HepG2 (cell line): ENCODE results near the gene UBE2QL1. TPM values are rescaled to one million over a fixed set of nuclear protein-coding genes. Genes with fewer than 3 reads are reported as not detected.

Experiments
- ATAC-seq: fragments of 200-7000 bp; cut with Tn5 transposase; 3 replicates; pipeline ENCODE4 v1.9.1; 2020; ENCODE audit warnings: mild to moderate bottlenecking, moderate library complexity
- BruUV-seq: library from RNA; stranded (reverse); fragments of 400-500 nt; replicated peaks from 2 replicates; lab custom pipeline; 2021; lab: Mats Ljungman, UMichigan
- CTCF ChIA-PET: fragments of 300-600 bp; formaldehyde crosslinking; extraction: SDS; loops from one replicate; lab custom pipeline; 2021; ENCODE audit warnings: low total read pairs, inconsistent platforms, low intra/inter-chr PET ratio; lab: Yijun Ruan, JAX
- POLR2A ChIA-PET: fragments of 350-600 bp; sonication (Branson Sonifier 250); formaldehyde crosslinking; loops from one replicate; lab custom pipeline; 2020; ENCODE audit warnings: antibody characterized with exemption, inconsistent platforms; lab: Yijun Ruan, JAX
- DNase-seq: peaks from one replicate; pipeline ENCODE4 v3.0.0-alpha.2; 2015; ENCODE audit warnings: low spot score
- FAIRE-seq: peaks from 3 replicates; lab custom pipeline; 2011; peaks lifted over from hg19 to GRCh38; lab: Jason Lieb, UNC
- H2AFZ ChIP-seq: one replicate; pipeline ENCODE4 v1.6.1; 2011; ENCODE audit warnings: low read length, inconsistent platforms
- H3K27ac ChIP-seq: fragments of 300-600 bp; 3 replicates; pipeline ENCODE4 v1.8.0; 2011; ENCODE audit warnings: mixed run types, mild to moderate bottlenecking, mixed read lengths, low read length, inconsistent platforms; ENCODE audit not compliant: insufficient read depth; ENCODE audit errors: extremely low read length
- H3K27me3 ChIP-seq, 2 experiments: fragments of 200-600 bp in 1 of 2; 2 replicates in 1 of 2; 3 replicates in 1 of 2; pipeline versions ENCODE4 v1.6.0 to v1.8.0; 2011; ENCODE audit warnings: low read length in 2 of 2, mild to moderate bottlenecking in 2 of 2, moderate library complexity in 2 of 2, inconsistent platforms in 1 of 2; ENCODE audit not compliant: insufficient read depth in 2 of 2, control insufficient read depth in 1 of 2
- H3K36me3 ChIP-seq, 2 experiments: fragments of 200-600 bp in 1 of 2; replicated peaks in 1 of 2; 2 replicates in 1 of 2; 3 replicates in 1 of 2; pipeline versions ENCODE4 v1.5.1 to v1.8.0; 2011; ENCODE audit warnings: low read length in 2 of 2, inconsistent platforms in 1 of 2; ENCODE audit not compliant: insufficient read depth in 2 of 2, control insufficient read depth in 1 of 2
- H3K4me1 ChIP-seq: 2 replicates; pipeline ENCODE4 v1.5.1; 2012; ENCODE audit warnings: low read length, inconsistent platforms; ENCODE audit not compliant: insufficient read depth
- H3K4me2 ChIP-seq: 2 replicates; pipeline ENCODE4 v1.6.0; 2011; ENCODE audit warnings: low read depth, low read length, inconsistent platforms
- H3K4me3 ChIP-seq, 3 experiments: fragments of 200-600 bp in 1 of 3; sonication (generic), shearing (Covaris generic) in 1 of 3; replicated peaks in 1 of 3; 2 replicates each; pipeline ENCODE4 v1.5.1; 2011 to 2016; ENCODE audit warnings: low read length in 3 of 3, inconsistent platforms in 2 of 3, low read depth in 2 of 3, mild to moderate bottlenecking in 2 of 3, control low read depth in 1 of 3, mixed read lengths in 1 of 3; ENCODE audit not compliant: insufficient read depth in 1 of 3
- H3K79me2 ChIP-seq: one replicate; pipeline ENCODE4 v1.6.1; 2011; ENCODE audit warnings: low read length, inconsistent platforms; ENCODE audit not compliant: insufficient read depth
- H3K9ac ChIP-seq: 2 replicates; pipeline ENCODE4 v1.6.0; 2011; ENCODE audit warnings: mild to moderate bottlenecking, low read depth, low read length, inconsistent platforms; ENCODE audit not compliant: insufficient read depth
- H3K9me3 ChIP-seq: 2 replicates; pipeline ENCODE4 v1.5.1; 2012; ENCODE audit warnings: mild to moderate bottlenecking, low read length
- H4K20me1 ChIP-seq: 2 replicates; pipeline ENCODE4 v1.6.0; 2011; ENCODE audit warnings: inconsistent platforms, mild to moderate bottlenecking, low read length, moderate library complexity; ENCODE audit not compliant: insufficient read depth
- HNRNPUL1 ChIP-seq: fragments of 200-400 bp; formaldehyde crosslinking; IDR thresholded peaks from 2 replicates; pipeline ENCODE4 v1.6.1; 2017; ENCODE audit warnings: low read depth, mild to moderate bottlenecking, low read length, moderate library complexity
- NONO ChIP-seq, 2 experiments: fragments of 450-650 bp in 1 of 2; sonication (generic) in 1 of 2; formaldehyde crosslinking in 1 of 2; IDR thresholded peaks in 1 of 2; conservative IDR thresholded peaks in 1 of 2; 2 replicates each; pipeline versions ENCODE4 v1.6.1 to v1.8.0; 2017 to 2022; ENCODE audit warnings: mild to moderate bottlenecking in 1 of 2, missing genetic modification reagents in 1 of 2, moderate library complexity in 1 of 2
- THYN1 ChIP-seq: sonication (generic); formaldehyde crosslinking; IDR thresholded peaks from 2 replicates; pipeline ENCODE4 v1.8.1; 2023; ENCODE audit warnings: low read depth, mild to moderate bottlenecking, moderate library complexity, missing genetic modification reagents, borderline replicate concordance
- ZFP62 ChIP-seq: sonication (generic); formaldehyde crosslinking; IDR thresholded peaks from 2 replicates; pipeline ENCODE4 v1.4.0; 2020; ENCODE audit warnings: missing genetic modification reagents
- ZNF451 ChIP-seq: sonication (generic); formaldehyde crosslinking; IDR thresholded peaks from 2 replicates; pipeline ENCODE4 v1.5.0; 2020; ENCODE audit warnings: mild to moderate bottlenecking, missing genetic modification reagents
- ZNF557 ChIP-seq: sonication (generic); formaldehyde crosslinking; IDR thresholded peaks from 2 replicates; pipeline ENCODE4 v1.4.0; 2020; ENCODE audit warnings: missing genetic modification reagents
- WGBS: methylation state at CpG from one replicate; pipeline ENCODE4 v1.1.6; 2017; ENCODE audit warnings: low lambda C conversion rate; 5-methylcytosine and 5-hydroxymethylcytosine counted together
- in situ Hi-C: cut with HindIII; loops from 2 replicates; pipeline ENCODE4 v1.10.0; 2017; ENCODE audit warnings: low pct_unique_long_range_greater_than_20kb; ENCODE audit not compliant: extremely low pct_ligation_motif_present
- intact Hi-C: fragments of 100-400 bp; cut with micrococcal nuclease; formaldehyde crosslinking; loops from one replicate; pipeline ENCODE4 v1.10.0; 2022; ENCODE audit not compliant: unreplicated experiment
- polyA plus RNA-seq, 8 experiments: library from polyadenylated mRNA; depleted of rRNA in 3 of 8; stranded (reverse) in 7 of 8; unstranded in 1 of 8; fragments of >200 nt; fragmentation: Illumina TruSeq in 4 of 8; extraction: Trizol in 4 of 8; gene quantifications; 2 replicates each; pipeline versions ENCODE4 v1.2.1 to v1.2.3, GENCODE V29; 2011 to 2016; ENCODE audit warnings: low read depth in 4 of 8, missing spikeins in 1 of 8, mixed read lengths in 1 of 8; ENCODE audit not compliant: insufficient read depth in 1 of 8
- total RNA-seq, 5 experiments: library from RNA; depleted of rRNA; stranded (reverse); fragments of >200 nt; fragmentation: Illumina TruSeq; extraction: Trizol; gene quantifications; 2 replicates each; pipeline ENCODE4 v1.2.3, GENCODE V29; 2016; ENCODE audit warnings: low read depth in 1 of 5
- TF ChIP-seq, protein P1 (sequence below), 2 experiments: sonication (generic) in 1 of 2; formaldehyde crosslinking in 1 of 2; IDR thresholded peaks; 2 replicates each; pipeline versions ENCODE4 v1.4.0 to v1.6.1; 2016 to 2020; ENCODE audit warnings: borderline replicate concordance in 1 of 2, low read depth in 1 of 2, mild to moderate bottlenecking in 1 of 2, missing genetic modification reagents in 1 of 2
- TF ChIP-seq, protein P2 (sequence below), 2 experiments: sonication (generic) in 1 of 2; formaldehyde crosslinking in 1 of 2; IDR thresholded peaks; 2 replicates each; pipeline versions ENCODE4 v1.6.1 to v1.9.0; 2014 to 2022; ENCODE audit warnings: antibody characterized with exemption in 1 of 2, borderline replicate concordance in 1 of 2, inconsistent platforms in 1 of 2, low read depth in 1 of 2, missing genetic modification reagents in 1 of 2
- TF ChIP-seq, protein P3 (sequence below): sonication (generic); formaldehyde crosslinking; IDR thresholded peaks from 2 replicates; pipeline ENCODE4 v1.9.0; 2021; ENCODE audit warnings: missing genetic modification reagents, borderline replicate concordance
- TF ChIP-seq, protein P4 (sequence below): sonication (generic); formaldehyde crosslinking; IDR thresholded peaks from 2 replicates; pipeline ENCODE4 v1.8.1; 2023; ENCODE audit warnings: mild to moderate bottlenecking, missing genetic modification reagents, borderline replicate concordance

Gene UBE2QL1
- total and polyA plus RNA-seq, 2 of the 13 experiments (the other 11 are each of a cell fraction or from before 2014, with no cell fraction given), result not detected

DNA sequence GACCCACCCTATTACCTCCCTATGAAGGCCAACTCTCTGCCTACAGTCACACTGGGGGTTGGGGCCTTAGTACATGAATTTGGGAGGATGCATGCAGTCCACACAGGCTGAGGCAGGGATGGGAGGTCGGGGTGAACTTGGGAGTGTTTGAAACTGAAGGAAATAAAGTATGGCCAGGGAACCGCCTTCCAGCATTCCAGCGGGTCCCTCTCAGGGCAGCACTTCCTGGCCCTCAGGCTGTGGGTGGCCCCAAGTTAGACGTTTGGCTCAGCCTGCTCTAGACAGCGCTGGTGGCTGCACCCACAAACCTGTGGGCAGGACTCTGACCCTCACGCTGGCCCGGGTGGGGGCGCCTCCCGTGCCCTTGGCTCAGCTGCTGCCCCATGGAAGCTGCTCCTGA lies 74.3 kb downstream of the UBE2QL1 start:
- BruUV-seq, result no TSS peak
- Histone ChIP-seq H3K27me3 (peaks cover 3 to 9% of the 10 kb centered on the region in 2 experiments; a peak in 2 of 5 replicates), H2AFZ (no peak overlapping the region), H3K9ac (no peak overlapping the region), H3K36me3 (no peaks in the 10 kb centered on the region), H3K27ac (no peak overlapping the region), H3K9me3 (no peaks in the 10 kb centered on the region), H3K4me3 (no peak overlapping the region), H4K20me1 (no peaks in the 10 kb centered on the region), H3K4me2 (no peak overlapping the region), H3K4me1 (no peaks in the 10 kb centered on the region), H3K79me2 (no peaks in the 10 kb centered on the region)
- POLR2A ChIA-PET, result no interaction called here
- FAIRE-seq (no peak), DNase-seq (no peak), ATAC-seq (no peak)
- 17% methylated on average over 5 of the region's 9 CpGs for WGBS
- CTCF ChIA-PET, result no interaction called here
- in situ Hi-C loops (no loop called here), intact Hi-C loops (no loop called here)
- TF ChIP-seq, protein P1, sequence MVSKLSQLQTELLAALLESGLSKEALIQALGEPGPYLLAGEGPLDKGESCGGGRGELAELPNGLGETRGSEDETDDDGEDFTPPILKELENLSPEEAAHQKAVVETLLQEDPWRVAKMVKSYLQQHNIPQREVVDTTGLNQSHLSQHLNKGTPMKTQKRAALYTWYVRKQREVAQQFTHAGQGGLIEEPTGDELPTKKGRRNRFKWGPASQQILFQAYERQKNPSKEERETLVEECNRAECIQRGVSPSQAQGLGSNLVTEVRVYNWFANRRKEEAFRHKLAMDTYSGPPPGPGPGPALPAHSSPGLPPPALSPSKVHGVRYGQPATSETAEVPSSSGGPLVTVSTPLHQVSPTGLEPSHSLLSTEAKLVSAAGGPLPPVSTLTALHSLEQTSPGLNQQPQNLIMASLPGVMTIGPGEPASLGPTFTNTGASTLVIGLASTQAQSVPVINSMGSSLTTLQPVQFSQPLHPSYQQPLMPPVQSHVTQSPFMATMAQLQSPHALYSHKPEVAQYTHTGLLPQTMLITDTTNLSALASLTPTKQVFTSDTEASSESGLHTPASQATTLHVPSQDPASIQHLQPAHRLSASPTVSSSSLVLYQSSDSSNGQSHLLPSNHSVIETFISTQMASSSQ (IDR thresholded peaks at IDR 0.05; ENCODE audit: low read depth), result no peak
- TF ChIP-seq, protein P1 (CRISPR knock-in tag; IDR thresholded peaks at IDR 0.05; ENCODE audit: borderline replicate concordance), result no peak
- TF ChIP-seq, protein P2, sequence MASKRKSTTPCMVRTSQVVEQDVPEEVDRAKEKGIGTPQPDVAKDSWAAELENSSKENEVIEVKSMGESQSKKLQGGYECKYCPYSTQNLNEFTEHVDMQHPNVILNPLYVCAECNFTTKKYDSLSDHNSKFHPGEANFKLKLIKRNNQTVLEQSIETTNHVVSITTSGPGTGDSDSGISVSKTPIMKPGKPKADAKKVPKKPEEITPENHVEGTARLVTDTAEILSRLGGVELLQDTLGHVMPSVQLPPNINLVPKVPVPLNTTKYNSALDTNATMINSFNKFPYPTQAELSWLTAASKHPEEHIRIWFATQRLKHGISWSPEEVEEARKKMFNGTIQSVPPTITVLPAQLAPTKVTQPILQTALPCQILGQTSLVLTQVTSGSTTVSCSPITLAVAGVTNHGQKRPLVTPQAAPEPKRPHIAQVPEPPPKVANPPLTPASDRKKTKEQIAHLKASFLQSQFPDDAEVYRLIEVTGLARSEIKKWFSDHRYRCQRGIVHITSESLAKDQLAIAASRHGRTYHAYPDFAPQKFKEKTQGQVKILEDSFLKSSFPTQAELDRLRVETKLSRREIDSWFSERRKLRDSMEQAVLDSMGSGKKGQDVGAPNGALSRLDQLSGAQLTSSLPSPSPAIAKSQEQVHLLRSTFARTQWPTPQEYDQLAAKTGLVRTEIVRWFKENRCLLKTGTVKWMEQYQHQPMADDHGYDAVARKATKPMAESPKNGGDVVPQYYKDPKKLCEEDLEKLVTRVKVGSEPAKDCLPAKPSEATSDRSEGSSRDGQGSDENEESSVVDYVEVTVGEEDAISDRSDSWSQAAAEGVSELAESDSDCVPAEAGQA (IDR thresholded peaks at IDR 0.05; ENCODE audit: low read depth), result no peak
- TF ChIP-seq, protein P2 (CRISPR knock-in tag; IDR thresholded peaks at IDR 0.05; ENCODE audit: borderline replicate concordance), result no peak
- TF ChIP-seq ZNF451, result no peak
- TF ChIP-seq ZNF557 (CRISPR knock-in tag), result no peak
- TF ChIP-seq ZFP62, result no peak
- TF ChIP-seq, protein P3, sequence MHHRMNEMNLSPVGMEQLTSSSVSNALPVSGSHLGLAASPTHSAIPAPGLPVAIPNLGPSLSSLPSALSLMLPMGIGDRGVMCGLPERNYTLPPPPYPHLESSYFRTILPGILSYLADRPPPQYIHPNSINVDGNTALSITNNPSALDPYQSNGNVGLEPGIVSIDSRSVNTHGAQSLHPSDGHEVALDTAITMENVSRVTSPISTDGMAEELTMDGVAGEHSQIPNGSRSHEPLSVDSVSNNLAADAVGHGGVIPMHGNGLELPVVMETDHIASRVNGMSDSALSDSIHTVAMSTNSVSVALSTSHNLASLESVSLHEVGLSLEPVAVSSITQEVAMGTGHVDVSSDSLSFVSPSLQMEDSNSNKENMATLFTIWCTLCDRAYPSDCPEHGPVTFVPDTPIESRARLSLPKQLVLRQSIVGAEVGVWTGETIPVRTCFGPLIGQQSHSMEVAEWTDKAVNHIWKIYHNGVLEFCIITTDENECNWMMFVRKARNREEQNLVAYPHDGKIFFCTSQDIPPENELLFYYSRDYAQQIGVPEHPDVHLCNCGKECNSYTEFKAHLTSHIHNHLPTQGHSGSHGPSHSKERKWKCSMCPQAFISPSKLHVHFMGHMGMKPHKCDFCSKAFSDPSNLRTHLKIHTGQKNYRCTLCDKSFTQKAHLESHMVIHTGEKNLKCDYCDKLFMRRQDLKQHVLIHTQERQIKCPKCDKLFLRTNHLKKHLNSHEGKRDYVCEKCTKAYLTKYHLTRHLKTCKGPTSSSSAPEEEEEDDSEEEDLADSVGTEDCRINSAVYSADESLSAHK, result no peak
- no peak for TF ChIP-seq NONO (IDR thresholded peaks at IDR 0.05)
- no peak for TF ChIP-seq NONO (CRISPR knock-in tag; conservative IDR thresholded peaks at IDR 0.05)
- TF ChIP-seq HNRNPUL1, result no peak
- no peak for TF ChIP-seq THYN1 (CRISPR knock-in tag)
- TF ChIP-seq, protein P4, sequence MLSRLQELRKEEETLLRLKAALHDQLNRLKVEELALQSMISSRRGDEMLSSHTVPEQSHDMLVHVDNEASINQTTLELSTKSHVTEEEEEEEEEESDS (CRISPR knock-in tag), result no peak
